HG03571 (cell line): Measurements from ENCODE around the gene RND2.
A peak's percentile ranks its signal among the peaks of the same experiment; 100 is the strongest.
"Not testable (repeated sequence)": the region's sequence is repeated elsewhere in the genome, so short reads cannot be mapped to it uniquely, and the experiment has no call there.

Experiments
- ATAC-seq: cut with Tn5 transposase; IDR thresholded peaks from one replicate; pipeline ENCODE4 v1.9.1; 2021; ENCODE audit not compliant: unreplicated experiment

RND2 gene

GRCh38 chr17:43024407-43025289 is at the start of gene RND2:
Gene RND2, plus strand, starts transcription at chr17:43025231. Its CDS starts 117 bp downstream, at chr17:43025348.
- no peak for ATAC-seq

GRCh38 chr17:42975265-42975664 is 49.8 kb upstream of the RND2 start:
- ATAC-seq = no peak

GRCh38 chr17:42975701-42976100 is 49.3 kb upstream of the RND2 start:
- not testable (repeated sequence) for ATAC-seq

GRCh38 chr17:42979511-42980273 is 45.3 kb upstream of the RND2 start, which contains the start of gene PTGES3L:
Gene PTGES3L, minus strand, starts transcription at chr17:42980080. Its CDS starts 27 bp downstream, at chr17:42980053.
- ATAC-seq = no peak

- ATAC-seq = no peak
Observed at GRCh38 chr17:42980274-42980765, 44.7 kb upstream of the RND2 start, which contains the start of gene RUNDC1. Gene RUNDC1, plus strand, starts transcription at chr17:42980565. Its CDS starts 12 bp downstream, at chr17:42980577.

- no peak for ATAC-seq
Observed at GRCh38 chr17:42980766-42981397, 44.1 kb upstream of the RND2 start.

- ATAC-seq = no peak
Observed at GRCh38 chr17:42982266-42982665, 42.8 kb upstream of the RND2 start.

GRCh38 chr17:42985225-42985624 is 39.8 kb upstream of the RND2 start:
- ATAC-seq = no peak

- no peak for ATAC-seq
Observed at GRCh38 chr17:42989141-42989540, 35.9 kb upstream of the RND2 start.

GRCh38 chr17:42989726-42990652 is 35.0 kb upstream of the RND2 start:
- ATAC-seq = no peak

- no peak for ATAC-seq
Observed at GRCh38 chr17:42991471-42991870, 33.6 kb upstream of the RND2 start.

GRCh38 chr17:42992872-42993271 is 32.2 kb upstream of the RND2 start:
- ATAC-seq = no peak

- ATAC-seq = not testable (repeated sequence)
Observed at GRCh38 chr17:42993913-42994312, 31.1 kb upstream of the RND2 start.

- ATAC-seq = no peak
Observed at GRCh38 chr17:42997390-42997983, 27.5 kb upstream of the RND2 start.

- ATAC-seq = peak; percentile 88
Observed at GRCh38 chr17:42997984-42998938, 26.8 kb upstream of the RND2 start, which contains the start of gene RPL27. Gene RPL27, plus strand, starts transcription at chr17:42998419. Its CDS starts 332 bp downstream, at chr17:42998751.

- ATAC-seq = no peak
Observed at GRCh38 chr17:42999003-42999525, 26.0 kb upstream of the RND2 start.

- ATAC-seq = not testable (repeated sequence)
Observed at GRCh38 chr17:43000894-43001293, 24.1 kb upstream of the RND2 start.

- no peak for ATAC-seq
Observed at GRCh38 chr17:43003542-43004172, 21.4 kb upstream of the RND2 start.
